Measurements from ENCODE around the gene GNG8.
A peak's percentile ranks its signal among the peaks of the same experiment; 100 is the strongest.

Gene GNG8

GRCh38 chr19:46639358-46640182, 3.6 kb upstream of the GNG8 start:
- TF ChIP-seq CTCF (conservative IDR thresholded peaks at IDR 0.05; ENCODE audit: low read depth, low read length) = no peak
- Histone ChIP-seq H3K4me2 (peak overlapping the region; percentile 96), H3K27me3 (ENCODE audit: insufficient read depth, low read depth) (peaks cover 57% of the 10 kb centered on the region), H3K36me3 (ENCODE audit: insufficient read depth) (no peaks in the 10 kb centered on the region), H3K9ac (no peak overlapping the region), H3K4me1 (ENCODE audit: low read depth, poor library complexity, severe bottlenecking) (peaks cover 18% of the 10 kb centered on the region), H3K79me2 (ENCODE audit: insufficient read depth, low read depth) (no peaks in the 10 kb centered on the region), H3K4me3 (IDR thresholded peaks at IDR 0.05; ENCODE audit: insufficient read depth, low read depth, low read length) (no peak overlapping the region), H3K27ac (no peak overlapping the region), H4K20me1 (ENCODE audit: insufficient read depth) (no peaks in the 10 kb centered on the region), H2AFZ (ENCODE audit: low read depth) (peak overlapping the region; percentile 58; the same call in 1 of the 2 replicates)

- peaks cover 73% of the 10 kb centered on the region for H3K27me3 ChIP-seq (ENCODE audit: insufficient read depth, low read depth)
These were observed 1.2 kb upstream of the GNG8 start for GRCh38 chr19:46637224-46637623.

GRCh38 chr19:46634656-46635218, 1.3 kb downstream of the GNG8 start:
- Histone ChIP-seq H2AFZ (ENCODE audit: low read depth) (peak overlapping the region; percentile 53; the same call in 1 of the 2 replicates), H3K4me1 (ENCODE audit: low read depth, poor library complexity, severe bottlenecking) (peaks cover 26% of the 10 kb centered on the region), H3K27ac (no peak overlapping the region), H3K4me2 (peak overlapping the region; percentile 72; the same call in 1 of the 2 replicates), H3K4me3 (IDR thresholded peaks at IDR 0.05; ENCODE audit: insufficient read depth, low read depth, low read length) (no peak overlapping the region), H4K20me1 (ENCODE audit: insufficient read depth) (no peaks in the 10 kb centered on the region), H3K27me3 (ENCODE audit: insufficient read depth, low read depth) (peaks cover 73% of the 10 kb centered on the region), H3K36me3 (ENCODE audit: insufficient read depth) (no peaks in the 10 kb centered on the region), H3K9ac (no peak overlapping the region), H3K79me2 (ENCODE audit: insufficient read depth, low read depth) (no peaks in the 10 kb centered on the region)
- TF ChIP-seq CTCF (conservative IDR thresholded peaks at IDR 0.05; ENCODE audit: low read depth, low read length) = no peak

More at GRCh38 chr19:46637224-46637623, 1.2 kb upstream of the GNG8 start:
- no peak overlapping the region for H3K4me3 ChIP-seq (IDR thresholded peaks at IDR 0.05; ENCODE audit: insufficient read depth, low read depth, low read length)
- peaks cover 30% of the 10 kb centered on the region for H3K4me1 ChIP-seq (ENCODE audit: low read depth, poor library complexity, severe bottlenecking)
- no peaks in the 10 kb centered on the region for H3K79me2 ChIP-seq (ENCODE audit: insufficient read depth, low read depth)
- no peaks in the 10 kb centered on the region for H4K20me1 ChIP-seq (ENCODE audit: insufficient read depth)
- no peak overlapping the region for H3K27ac ChIP-seq
- H3K9ac ChIP-seq = no peak overlapping the region
- no peaks in the 10 kb centered on the region for H3K36me3 ChIP-seq (ENCODE audit: insufficient read depth)
- no peak overlapping the region for H3K4me2 ChIP-seq
- no peak overlapping the region for H2AFZ ChIP-seq (ENCODE audit: low read depth)
- TF ChIP-seq CTCF (conservative IDR thresholded peaks at IDR 0.05; ENCODE audit: low read depth, low read length) = no peak

- Histone ChIP-seq H3K27me3 (ENCODE audit: insufficient read depth, low read depth) (peaks cover 72% of the 10 kb centered on the region), H4K20me1 (ENCODE audit: insufficient read depth) (no peaks in the 10 kb centered on the region), H3K27ac (no peak overlapping the region), H3K79me2 (ENCODE audit: insufficient read depth, low read depth) (no peaks in the 10 kb centered on the region), H3K4me1 (ENCODE audit: low read depth, poor library complexity, severe bottlenecking) (peaks cover 20% of the 10 kb centered on the region), H3K9ac (peak overlapping the region; percentile 14; the same call in 1 of the 2 replicates), H3K4me2 (peak overlapping the region; percentile 100), H3K4me3 (IDR thresholded peaks at IDR 0.05; ENCODE audit: insufficient read depth, low read depth, low read length) (no peak overlapping the region), H2AFZ (ENCODE audit: low read depth) (peak overlapping the region; percentile 87; the same call in 1 of the 2 replicates), H3K36me3 (ENCODE audit: insufficient read depth) (no peaks in the 10 kb centered on the region)
- no peak for TF ChIP-seq CTCF (conservative IDR thresholded peaks at IDR 0.05; ENCODE audit: low read depth, low read length)
These were observed 1.9 kb downstream of the GNG8 start for GRCh38 chr19:46634045-46634655.

All from KMS-11 (cell line).